GM12801 (cell line): ENCODE data around the gene SYNDIG1L.

Experiments
- CTCF ChIP-seq: IDR thresholded peaks from one replicate; pipeline ENCODE4 v1.5.1; 2011; ENCODE audit warnings: control low read depth; ENCODE audit not compliant: insufficient read length; ENCODE audit errors: extremely low read depth

The SYNDIG1L gene

DNA sequence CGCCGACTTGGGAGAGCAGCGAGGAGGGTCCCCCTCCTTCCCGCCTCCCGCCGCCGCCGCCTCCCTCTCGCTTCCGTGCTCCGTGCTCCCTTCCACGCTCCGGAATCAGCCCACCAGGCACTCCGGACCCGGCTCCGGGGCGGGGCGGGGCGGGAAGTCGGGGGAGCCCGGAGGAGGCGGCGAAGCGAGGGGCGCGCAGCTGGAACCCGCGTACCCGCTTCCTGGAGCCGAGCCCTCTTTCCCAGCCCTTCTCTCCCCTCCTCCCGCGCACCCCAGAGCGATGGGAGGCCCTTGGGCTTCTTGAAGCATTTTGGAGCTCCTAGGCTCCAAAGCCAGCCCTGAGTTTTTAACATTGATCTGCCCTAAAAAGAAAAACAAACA lies at the start of gene SYNDIG1L:
TSS of gene SYNDIG1L (minus strand) at position 9 of the 381 bp plus-strand sequence. CDS start 16,466 bp downstream, outside the sequence.
- TF ChIP-seq CTCF, result no peak

GRCh38 chr14:74475678-74476077 lies 49.7 kb upstream of the SYNDIG1L start:
- no peak for TF ChIP-seq CTCF

DNA sequence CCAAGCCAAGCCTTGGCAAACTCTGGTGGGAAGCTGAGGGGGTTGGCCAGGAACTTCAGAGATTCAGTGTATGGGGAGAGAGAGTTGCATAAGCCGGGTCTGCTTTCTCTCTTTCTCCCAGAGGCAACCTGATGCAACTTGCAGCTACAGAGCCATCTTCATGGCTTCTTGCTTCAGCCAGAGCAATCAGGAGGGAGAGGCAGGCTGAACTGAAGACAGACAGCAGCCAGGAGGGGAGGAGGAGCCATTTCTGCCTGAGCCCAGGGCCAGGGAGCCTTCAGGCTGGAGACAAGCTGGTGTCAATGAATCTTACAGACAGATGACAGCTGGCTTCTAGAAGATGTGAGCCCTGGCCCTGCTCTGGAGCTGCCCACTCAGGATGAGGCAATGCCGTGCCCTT lies 48.4 kb upstream of the SYNDIG1L start:
- TF ChIP-seq CTCF, result no peak

DNA sequence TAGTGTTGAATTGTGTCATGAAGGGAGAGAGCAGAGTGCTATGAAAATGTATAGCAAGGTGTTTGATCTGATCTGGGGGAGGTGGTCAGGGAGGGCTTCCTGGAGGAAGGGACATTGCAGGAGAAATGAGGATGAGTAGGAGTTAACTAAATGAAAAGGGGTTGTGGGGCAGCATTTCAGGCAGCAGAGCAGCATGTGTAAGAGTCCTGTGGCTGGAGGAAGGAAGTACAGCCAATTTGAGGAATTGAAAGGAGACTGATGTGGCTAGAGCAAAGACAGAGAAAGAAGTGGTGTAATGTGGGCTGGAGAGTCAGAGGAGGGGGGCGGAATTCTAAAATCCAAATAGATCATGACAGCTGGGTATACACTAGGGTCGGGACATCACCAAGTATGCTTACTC lies 46.6 kb upstream of the SYNDIG1L start:
- TF ChIP-seq CTCF, result no peak

DNA sequence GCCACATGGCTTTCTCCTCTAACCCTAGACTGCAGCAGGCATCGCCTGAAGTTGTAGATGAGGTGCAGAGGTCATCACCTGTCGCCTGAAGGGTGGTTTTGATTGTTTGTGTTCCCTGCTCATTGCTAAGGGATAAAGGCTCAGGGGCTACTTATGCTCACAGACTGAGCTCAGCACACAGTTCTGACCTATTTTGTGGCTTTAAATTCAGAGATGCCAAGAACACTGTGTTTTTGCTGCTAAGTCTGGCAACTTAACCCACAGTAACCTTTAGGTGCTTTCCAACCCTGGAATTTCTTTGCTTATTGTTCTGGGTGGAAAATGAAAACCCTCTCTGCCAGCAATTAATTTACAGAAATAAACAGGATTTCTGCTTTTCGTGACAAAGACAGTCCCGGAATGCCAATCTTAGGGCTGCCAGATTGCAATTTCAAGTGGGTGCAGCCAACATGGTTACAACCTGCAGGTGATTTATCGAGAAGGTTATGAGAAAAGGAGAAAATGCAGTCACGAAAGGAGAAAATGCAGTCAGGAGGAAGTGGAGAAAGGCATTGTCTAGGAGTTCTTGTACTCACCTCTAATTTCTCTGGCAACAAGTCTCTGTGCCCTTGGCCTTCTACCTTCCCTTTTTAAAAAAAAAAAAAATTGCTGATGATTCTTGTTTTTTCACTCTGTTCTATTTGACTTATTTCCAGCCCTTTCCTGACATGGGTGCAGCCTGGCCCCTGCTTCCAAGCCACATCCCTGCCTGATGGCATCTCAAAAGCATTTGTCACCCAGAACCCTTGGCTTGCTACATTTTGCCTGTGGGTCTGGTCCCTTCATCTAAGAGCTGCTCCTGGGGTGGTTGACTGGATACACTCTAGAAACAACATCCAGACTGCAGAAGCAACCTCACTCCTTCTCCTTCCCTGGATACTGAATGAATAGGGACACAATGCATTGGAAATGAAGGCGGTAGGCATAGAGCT lies 43.8 kb upstream of the SYNDIG1L start:
- TF ChIP-seq CTCF, result no peak

DNA sequence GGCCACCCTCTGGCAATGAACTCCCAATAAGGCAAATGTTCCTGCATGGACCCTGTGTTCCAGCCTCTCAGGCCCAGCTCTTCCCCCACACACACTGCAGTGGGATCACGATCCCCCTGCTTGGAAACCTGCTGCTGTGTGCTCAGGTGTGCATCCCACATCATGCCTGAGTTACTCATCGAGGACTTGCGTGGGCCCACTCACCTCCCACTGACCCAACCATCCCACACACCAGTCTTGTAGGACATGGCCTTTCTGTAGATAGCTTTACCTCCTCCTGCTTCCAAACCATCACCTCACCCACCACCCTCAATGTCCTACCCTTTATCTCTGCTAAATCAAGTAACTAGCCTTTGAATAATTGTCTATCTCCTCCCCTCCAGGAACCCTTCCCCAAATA lies 42.5 kb upstream of the SYNDIG1L start:
- no peak for TF ChIP-seq CTCF

DNA sequence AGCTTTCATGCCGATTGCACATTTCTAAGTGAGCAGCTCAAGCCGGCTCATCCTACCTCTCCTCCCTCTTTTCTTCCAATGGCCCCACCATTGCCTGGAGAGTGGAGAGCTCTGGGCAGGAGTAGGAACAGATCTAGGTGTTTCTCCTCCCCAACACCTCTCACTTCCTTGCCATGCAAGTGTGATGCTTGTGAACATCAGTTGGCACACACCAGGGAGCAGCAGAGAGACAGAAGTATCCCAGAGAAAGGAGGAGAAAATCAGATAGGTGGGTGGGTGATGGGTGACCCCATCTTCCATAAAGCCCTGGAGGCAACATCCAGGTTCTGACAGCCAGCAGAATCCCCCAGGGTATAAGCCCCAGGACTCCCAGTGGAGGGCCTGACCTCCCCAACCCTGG lies 39.3 kb upstream of the SYNDIG1L start:
- no peak for TF ChIP-seq CTCF
